DND-41 (cell line): ENCODE results near the gene GPC6.

Source experiments
- ATAC-seq: fragments of 200-7000 bp; cut with Tn5 transposase; 3 replicates; pipeline ENCODE4 v1.9.1; 2021; ENCODE audit warnings: low read depth; ENCODE audit not compliant: insufficient read depth
- DNase-seq: peaks from one replicate; pipeline ENCODE4 v3.0.0-alpha.2; 2020
- H2AFZ ChIP-seq: 2 replicates; pipeline ENCODE4 v1.6.0; 2012; ENCODE audit warnings: low read depth, low read length
- H3K27ac ChIP-seq: 2 replicates; pipeline ENCODE4 v1.5.1; 2012; ENCODE audit warnings: low read length, inconsistent platforms
- H3K27me3 ChIP-seq: fragments of 200-600 bp; sonication (generic); 2 replicates; pipeline ENCODE4 v1.6.0; 2012; ENCODE audit warnings: low read length, mild to moderate bottlenecking, inconsistent platforms; ENCODE audit not compliant: insufficient read depth, poor library complexity
- H3K36me3 ChIP-seq: 2 replicates; pipeline ENCODE4 v1.5.1; 2012; ENCODE audit warnings: low read length, inconsistent platforms; ENCODE audit not compliant: insufficient read depth
- H3K4me1 ChIP-seq: 2 replicates; pipeline ENCODE4 v1.5.1; 2012; ENCODE audit warnings: mild to moderate bottlenecking, low read length; ENCODE audit not compliant: insufficient read depth
- H3K4me2 ChIP-seq: 2 replicates; pipeline ENCODE4 v1.6.0; 2012; ENCODE audit warnings: mild to moderate bottlenecking, moderate library complexity, low read length, inconsistent platforms; ENCODE audit not compliant: insufficient read depth
- H3K4me3 ChIP-seq, 2 experiments: fragments of 200-600 bp in 1 of 2; shearing (Covaris generic) in 1 of 2; 2 replicates each; pipeline ENCODE4 v1.5.1; 2012 to 2016; ENCODE audit warnings: inconsistent platforms in 2 of 2, low read length in 2 of 2, mild to moderate bottlenecking in 2 of 2, low read depth in 1 of 2, moderate library complexity in 1 of 2
- H3K79me2 ChIP-seq: 2 replicates; pipeline ENCODE4 v1.6.0; 2012; ENCODE audit warnings: low read length, inconsistent platforms; ENCODE audit not compliant: insufficient read depth
- H3K9ac ChIP-seq: 2 replicates; pipeline ENCODE4 v1.6.0; 2012; ENCODE audit warnings: low read depth, mild to moderate bottlenecking, inconsistent platforms, low read length, moderate library complexity
- H3K9me3 ChIP-seq: 2 replicates; pipeline ENCODE4 v1.5.1; 2012; ENCODE audit warnings: low read length, moderate library complexity, mild to moderate bottlenecking, inconsistent platforms; ENCODE audit not compliant: insufficient read depth, severe bottlenecking
- H4K20me1 ChIP-seq: 2 replicates; pipeline ENCODE4 v1.6.0; 2012; ENCODE audit warnings: low read length; ENCODE audit not compliant: insufficient read depth
- EZH2 ChIP-seq: IDR thresholded peaks from 3 replicates; pipeline ENCODE4 v1.6.1; 2012; ENCODE audit warnings: borderline replicate concordance, low read depth, mild to moderate bottlenecking, moderate library complexity, low read length, inconsistent platforms; ENCODE audit not compliant: severe bottlenecking
- TF ChIP-seq, protein P1 (sequence below): IDR thresholded peaks from 2 replicates; pipeline ENCODE4 v1.5.1; 2012; ENCODE audit warnings: borderline replicate concordance, low read length, moderate library complexity, mild to moderate bottlenecking; ENCODE audit not compliant: poor library complexity, severe bottlenecking; ENCODE audit errors: extremely low read depth

The GPC6 gene

DNA sequence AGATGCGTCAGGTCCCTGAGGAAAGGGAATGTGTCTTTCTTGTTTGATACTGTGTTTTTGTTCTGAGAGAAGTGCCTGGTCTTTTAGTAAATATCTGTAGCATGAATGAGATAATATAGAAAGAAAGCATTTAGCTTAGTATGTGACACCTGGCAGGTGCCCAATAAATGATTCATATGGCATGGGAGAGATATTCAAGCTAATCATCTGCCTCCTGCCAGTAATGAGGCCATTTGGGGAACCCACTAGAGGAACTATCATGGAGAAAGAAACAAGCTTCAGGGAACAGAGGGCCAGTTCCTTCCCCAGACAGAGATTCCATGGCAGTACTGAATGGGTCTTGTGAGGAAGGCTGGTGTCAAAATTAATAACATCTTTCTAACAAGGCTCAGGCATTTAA lies 648.9 kb downstream of the GPC6 start:
- Histone ChIP-seq H3K36me3 (no peaks in the 10 kb centered on the region), H3K9ac (no peak overlapping the region), H3K27me3 (no peaks in the 10 kb centered on the region), H3K4me3 (no peak overlapping the region), H3K9me3 (no peaks in the 10 kb centered on the region), H3K27ac (no peak overlapping the region), H2AFZ (no peak overlapping the region), H3K4me1 (no peaks in the 10 kb centered on the region), H3K79me2 (no peaks in the 10 kb centered on the region), H3K4me2 (no peak overlapping the region), H4K20me1 (no peaks in the 10 kb centered on the region)
- no peak for TF ChIP-seq EZH2
- TF ChIP-seq, protein P1, sequence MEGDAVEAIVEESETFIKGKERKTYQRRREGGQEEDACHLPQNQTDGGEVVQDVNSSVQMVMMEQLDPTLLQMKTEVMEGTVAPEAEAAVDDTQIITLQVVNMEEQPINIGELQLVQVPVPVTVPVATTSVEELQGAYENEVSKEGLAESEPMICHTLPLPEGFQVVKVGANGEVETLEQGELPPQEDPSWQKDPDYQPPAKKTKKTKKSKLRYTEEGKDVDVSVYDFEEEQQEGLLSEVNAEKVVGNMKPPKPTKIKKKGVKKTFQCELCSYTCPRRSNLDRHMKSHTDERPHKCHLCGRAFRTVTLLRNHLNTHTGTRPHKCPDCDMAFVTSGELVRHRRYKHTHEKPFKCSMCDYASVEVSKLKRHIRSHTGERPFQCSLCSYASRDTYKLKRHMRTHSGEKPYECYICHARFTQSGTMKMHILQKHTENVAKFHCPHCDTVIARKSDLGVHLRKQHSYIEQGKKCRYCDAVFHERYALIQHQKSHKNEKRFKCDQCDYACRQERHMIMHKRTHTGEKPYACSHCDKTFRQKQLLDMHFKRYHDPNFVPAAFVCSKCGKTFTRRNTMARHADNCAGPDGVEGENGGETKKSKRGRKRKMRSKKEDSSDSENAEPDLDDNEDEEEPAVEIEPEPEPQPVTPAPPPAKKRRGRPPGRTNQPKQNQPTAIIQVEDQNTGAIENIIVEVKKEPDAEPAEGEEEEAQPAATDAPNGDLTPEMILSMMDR, result no peak
- DNase-seq (no peak), ATAC-seq (no peak)

DNA sequence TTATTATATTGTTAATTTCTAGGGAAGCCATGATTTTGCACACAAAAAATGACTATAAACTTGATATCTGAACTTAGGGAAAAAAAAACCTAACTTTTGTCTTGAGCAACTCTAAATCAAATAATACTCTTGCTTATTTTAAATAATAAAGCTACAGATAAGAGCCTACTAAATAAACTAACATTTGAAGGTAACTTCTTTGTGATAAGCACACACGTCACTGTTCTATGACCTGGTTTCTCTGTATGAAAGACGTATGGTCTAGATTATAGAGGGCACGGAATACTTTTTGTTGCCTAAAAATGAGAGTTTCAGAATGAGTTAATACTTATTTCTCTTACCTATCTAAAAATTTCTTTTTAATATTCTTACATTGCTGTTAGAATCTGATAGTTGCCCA lies 649.6 kb downstream of the GPC6 start:
- DNase-seq, result no peak
- ATAC-seq, result no peak

DNA sequence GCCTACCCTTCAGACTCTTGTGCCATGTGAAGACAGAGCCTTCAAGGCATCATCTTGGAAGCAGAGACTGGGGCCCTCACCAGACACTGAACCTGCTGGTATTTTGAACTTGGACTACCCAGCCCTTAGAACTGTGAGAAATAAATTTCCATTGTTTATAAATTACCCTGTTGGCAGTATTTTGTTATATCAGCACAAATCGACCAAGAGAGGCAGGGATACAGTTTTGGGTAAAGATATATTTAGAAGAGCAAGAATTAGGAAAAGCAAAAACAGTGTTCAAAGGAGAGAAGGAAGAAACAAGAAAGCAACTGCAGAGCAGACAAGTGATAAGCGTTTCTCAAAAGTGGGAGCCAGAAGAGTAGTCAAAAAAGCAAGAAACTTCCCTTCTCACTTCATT lies 652.1 kb downstream of the GPC6 start:
- no peak for ATAC-seq
- no peaks in the 10 kb centered on the region for H4K20me1 ChIP-seq
- H2AFZ ChIP-seq, result no peak overlapping the region

More for the DNA sequence above, 649.6 kb downstream of the GPC6 start:
- Histone ChIP-seq H3K4me3 (no peak overlapping the region), H3K4me1 (no peaks in the 10 kb centered on the region), H3K36me3 (no peaks in the 10 kb centered on the region), H3K9ac (no peak overlapping the region), H2AFZ (no peak overlapping the region), H4K20me1 (no peaks in the 10 kb centered on the region), H3K4me2 (no peak overlapping the region), H3K27ac (no peak overlapping the region), H3K27me3 (no peaks in the 10 kb centered on the region), H3K9me3 (no peaks in the 10 kb centered on the region), H3K79me2 (no peaks in the 10 kb centered on the region)
- no peak for TF ChIP-seq EZH2
- TF ChIP-seq, protein P1, result no peak

More for the DNA sequence above, 652.1 kb downstream of the GPC6 start:
- no peak overlapping the region for H3K9ac ChIP-seq
- no peaks in the 10 kb centered on the region for H3K27me3 ChIP-seq
- no peaks in the 10 kb centered on the region for H3K36me3 ChIP-seq
- H3K4me2 ChIP-seq, result no peak overlapping the region
- no peak overlapping the region for H3K4me3 ChIP-seq
- no peak for TF ChIP-seq EZH2
- TF ChIP-seq, protein P1, result no peak
- no peaks in the 10 kb centered on the region for H3K79me2 ChIP-seq
- H3K4me1 ChIP-seq, result no peaks in the 10 kb centered on the region
- no peak overlapping the region for H3K27ac ChIP-seq
- no peak for DNase-seq
- H3K9me3 ChIP-seq, result no peaks in the 10 kb centered on the region
